ENCODE data around the gene ZNF497. TPM values are rescaled to one million over a fixed set of nuclear protein-coding genes. Genes with fewer than 3 reads are reported as not detected.

The ZNF497 gene
- total and polyA plus RNA-seq, 2 of the 8 experiments (the other 6 are each of a cell fraction or from before 2014, with no cell fraction given) = 0.93 to 1.4 TPM

GRCh38 chr19:58326914-58327726, 35.4 kb downstream of the ZNF497 start, which contains the start of gene ZSCAN22 (continued):
- peak; percentile 78 for TF ChIP-seq TAF7 (optimal IDR thresholded peaks at IDR 0.05; ENCODE audit: borderline replicate concordance, low read depth, low read length)
- no peak; the same call in 1 of the 2 replicates for TF ChIP-seq TAF1 (IDR thresholded peaks at IDR 0.05; ENCODE audit: low read depth, low read length)
- peak; percentile 83 for TF ChIP-seq ASH2L (IDR thresholded peaks at IDR 0.05; ENCODE audit: low read length)
- no peak for TF ChIP-seq CEBPB (IDR thresholded peaks at IDR 0.05; ENCODE audit: low read depth, low read length)
- peak; percentile 17 for TF ChIP-seq NANOG (IDR thresholded peaks at IDR 0.05; ENCODE audit: insufficient read depth, low read depth, low read length, poor library complexity, severe bottlenecking)
- peak; percentile 94 for TF ChIP-seq CREB1 (IDR thresholded peaks at IDR 0.05)
- TF ChIP-seq ATF3 (IDR thresholded peaks at IDR 0.05; ENCODE audit: insufficient read depth, low read depth, low read length) = peak; percentile 48; the same call in 1 of the 2 replicates
- TF ChIP-seq TEAD4 (IDR thresholded peaks at IDR 0.05; ENCODE audit: low read depth, low read length) = peak; percentile 6; the same call in 1 of the 2 replicates
- TF ChIP-seq SRF (IDR thresholded peaks at IDR 0.05; ENCODE audit: low read depth, low read length) = peak; percentile 24; the same call in 1 of the 2 replicates
- TF ChIP-seq YY1 (IDR thresholded peaks at IDR 0.05; ENCODE audit: low read depth, low read length) = peak; percentile 68; the same call in 1 of the 2 replicates
- TF ChIP-seq SIX5 (IDR thresholded peaks at IDR 0.05; ENCODE audit: low read depth, low read length) = peak; percentile 99
- 0 out of 2 replicates have a peak, but pooled peaks have one; percentile 34 for TF ChIP-seq SP4 (IDR thresholded peaks at IDR 0.05; ENCODE audit: low read length)
- peak; percentile 46; the same call in 1 of the 2 replicates for TF ChIP-seq BACH1 (IDR thresholded peaks at IDR 0.05; ENCODE audit: low read length)
- peak; percentile 61 for TF ChIP-seq TBP (IDR thresholded peaks at IDR 0.05; ENCODE audit: low read depth, low read length)
- peak; percentile 81; the same call in 1 of the 2 replicates for TF ChIP-seq KDM5A (IDR thresholded peaks at IDR 0.05; ENCODE audit: low read length)
- TF ChIP-seq NRF1 (IDR thresholded peaks at IDR 0.05; ENCODE audit: low read depth, low read length) = no peak
- no peak for TF ChIP-seq RAD21 (IDR thresholded peaks at IDR 0.05 in 1 of 2, conservative IDR thresholded peaks at IDR 0.05 in 1 of 2; ENCODE audit: low read depth in 2 of 2, low read length in 2 of 2)
- peak; percentile 88; the same call in 1 of the 2 replicates for TF ChIP-seq MAX (IDR thresholded peaks at IDR 0.05)
- no peak for TF ChIP-seq SP1 (IDR thresholded peaks at IDR 0.05; ENCODE audit: low read depth, low read length)

Measured in H1 (cell line).